ENCODE results near the gene GOLT1B.

Gene GOLT1B

DNA sequence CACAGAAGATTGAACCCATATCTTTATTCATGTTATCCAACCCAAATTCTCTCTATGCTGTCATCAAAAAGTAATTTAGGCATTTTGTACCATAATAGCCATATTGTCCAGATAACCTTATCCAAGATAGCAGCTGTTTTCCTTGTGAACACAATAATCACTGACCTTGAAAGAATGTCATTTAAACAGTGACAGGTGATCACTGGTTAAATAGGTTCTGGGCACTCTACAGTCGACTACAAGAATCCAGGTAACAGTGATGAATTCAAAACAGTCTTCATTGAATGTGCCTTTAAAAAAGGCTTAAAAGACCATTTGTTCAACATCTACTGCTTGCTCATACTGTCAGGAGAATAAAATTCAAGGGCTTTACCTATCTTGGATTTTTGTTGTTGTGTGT lies 20.0 kb downstream of the GOLT1B start:
- TF ChIP-seq, protein P1, sequence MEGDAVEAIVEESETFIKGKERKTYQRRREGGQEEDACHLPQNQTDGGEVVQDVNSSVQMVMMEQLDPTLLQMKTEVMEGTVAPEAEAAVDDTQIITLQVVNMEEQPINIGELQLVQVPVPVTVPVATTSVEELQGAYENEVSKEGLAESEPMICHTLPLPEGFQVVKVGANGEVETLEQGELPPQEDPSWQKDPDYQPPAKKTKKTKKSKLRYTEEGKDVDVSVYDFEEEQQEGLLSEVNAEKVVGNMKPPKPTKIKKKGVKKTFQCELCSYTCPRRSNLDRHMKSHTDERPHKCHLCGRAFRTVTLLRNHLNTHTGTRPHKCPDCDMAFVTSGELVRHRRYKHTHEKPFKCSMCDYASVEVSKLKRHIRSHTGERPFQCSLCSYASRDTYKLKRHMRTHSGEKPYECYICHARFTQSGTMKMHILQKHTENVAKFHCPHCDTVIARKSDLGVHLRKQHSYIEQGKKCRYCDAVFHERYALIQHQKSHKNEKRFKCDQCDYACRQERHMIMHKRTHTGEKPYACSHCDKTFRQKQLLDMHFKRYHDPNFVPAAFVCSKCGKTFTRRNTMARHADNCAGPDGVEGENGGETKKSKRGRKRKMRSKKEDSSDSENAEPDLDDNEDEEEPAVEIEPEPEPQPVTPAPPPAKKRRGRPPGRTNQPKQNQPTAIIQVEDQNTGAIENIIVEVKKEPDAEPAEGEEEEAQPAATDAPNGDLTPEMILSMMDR (IDR thresholded peaks at IDR 0.05; ENCODE audit: insufficient read depth, low read depth, low read length, missing control alignments), result no peak
- no peak for DNase-seq (ENCODE audit: low read depth)
- no peak overlapping the region for H3K4me3 ChIP-seq (ENCODE audit: low read length)

DNA sequence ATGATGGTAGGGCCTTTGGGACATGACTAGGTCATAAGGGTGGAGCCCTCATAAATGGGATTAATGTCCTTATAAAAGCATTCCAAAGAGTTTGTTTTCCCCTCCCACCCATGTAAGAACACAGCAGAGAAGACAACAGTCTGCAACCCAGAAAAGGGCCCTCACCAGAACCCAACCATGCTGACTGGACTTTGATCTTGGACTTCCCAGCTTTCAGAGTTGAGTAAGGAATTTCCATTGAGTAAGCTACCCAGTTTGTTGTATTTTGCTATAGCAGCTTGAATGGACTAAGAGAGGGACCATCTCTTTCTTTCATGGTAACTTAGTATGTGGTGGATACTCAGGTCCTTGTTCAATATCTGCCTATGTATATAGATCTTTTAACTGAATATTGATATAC lies 21.6 kb downstream of the GOLT1B start:
- no peak overlapping the region for H3K4me3 ChIP-seq (ENCODE audit: low read length)
- TF ChIP-seq, protein P1 (IDR thresholded peaks at IDR 0.05; ENCODE audit: insufficient read depth, low read depth, low read length, missing control alignments), result no peak
- no peak for DNase-seq (ENCODE audit: low read depth)

GRCh38 chr12:21526053-21526452 lies 24.5 kb downstream of the GOLT1B start, which contains the start of gene SPX:
Gene SPX, plus strand, starts transcription at chr12:21526296. Its CDS starts 177 bp downstream, at chr12:21526473.
- DNase-seq (ENCODE audit: low read depth), result peak; percentile 85
- TF ChIP-seq, protein P1 (IDR thresholded peaks at IDR 0.05; ENCODE audit: insufficient read depth, low read depth, low read length, missing control alignments), result no peak
- H3K4me3 ChIP-seq (ENCODE audit: low read length), result peak within 1 kb of the TSS; percentile 63

- no peak for DNase-seq (ENCODE audit: low read depth)
- H3K4me3 ChIP-seq (ENCODE audit: low read length), result peak overlapping the region; percentile 63
Measured at GRCh38 chr12:21526721-21527345, 25.2 kb downstream of the GOLT1B start.

DNA sequence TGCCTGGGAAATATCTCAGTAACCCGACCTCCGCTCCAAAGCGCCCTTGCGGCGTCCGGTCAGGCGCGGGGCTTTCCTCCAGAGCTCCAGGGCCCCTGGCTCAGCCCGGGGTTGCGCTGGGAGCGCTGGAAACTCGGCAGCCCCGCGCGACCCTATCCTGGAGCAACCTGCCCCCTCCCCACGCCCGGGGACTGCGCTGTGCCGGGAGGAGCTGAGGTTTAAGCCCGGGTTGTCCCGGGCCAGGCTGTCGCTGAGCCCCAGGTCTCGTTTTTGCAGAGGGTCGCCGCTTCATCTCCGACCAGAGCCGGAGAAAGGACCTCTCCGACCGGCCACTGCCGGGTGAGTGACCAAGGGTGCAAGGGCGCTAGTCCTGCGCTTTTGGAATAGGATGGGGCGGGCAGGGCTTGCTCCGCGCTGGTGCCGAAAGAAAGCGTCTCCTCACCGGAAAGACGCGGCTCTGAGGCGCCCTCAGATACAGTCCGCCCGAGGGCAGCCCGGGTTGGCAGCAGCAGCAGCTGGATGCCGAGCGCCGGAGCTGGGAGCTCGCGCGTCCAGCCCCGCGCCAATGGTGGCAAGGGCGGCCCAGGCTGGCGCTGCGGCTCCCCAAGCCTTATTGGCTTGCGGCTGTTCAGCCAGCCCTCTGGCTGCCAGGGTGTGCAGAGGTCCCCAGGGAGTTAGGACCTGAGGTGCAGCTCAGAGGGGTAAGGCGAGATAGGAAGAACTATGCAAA lies 26.0 kb downstream of the GOLT1B start:
- TF ChIP-seq, protein P1 (IDR thresholded peaks at IDR 0.05; ENCODE audit: insufficient read depth, low read depth, low read length, missing control alignments), result no peak
- H3K4me3 ChIP-seq (ENCODE audit: low read length), result peak overlapping the region; percentile 63
- DNase-seq (ENCODE audit: low read depth), result peak; percentile 80

More at GRCh38 chr12:21526721-21527345, 25.2 kb downstream of the GOLT1B start:
- TF ChIP-seq, protein P1 (IDR thresholded peaks at IDR 0.05; ENCODE audit: insufficient read depth, low read depth, low read length, missing control alignments), result no peak

DNA sequence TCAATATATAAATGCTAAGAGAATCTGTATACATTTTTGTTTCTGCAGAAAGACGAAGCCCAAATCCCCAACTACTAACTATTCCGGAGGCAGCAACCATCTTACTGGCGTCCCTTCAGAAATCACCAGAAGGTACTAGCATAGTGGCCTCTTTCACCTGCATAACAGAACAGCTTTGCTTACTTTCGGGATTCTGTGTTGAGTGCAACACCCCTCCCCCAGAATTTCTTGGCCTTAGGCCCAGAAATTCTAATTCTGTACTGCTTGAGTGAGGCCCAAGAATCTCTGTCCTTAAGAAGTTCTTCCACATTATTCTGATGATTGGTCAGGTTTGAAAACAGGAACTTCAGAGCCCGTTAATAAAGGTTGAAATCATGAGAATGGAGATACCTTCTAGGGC lies 27.4 kb downstream of the GOLT1B start:
- no peak for DNase-seq (ENCODE audit: low read depth)
- no peak overlapping the region for H3K4me3 ChIP-seq (ENCODE audit: low read length)
- TF ChIP-seq, protein P1 (IDR thresholded peaks at IDR 0.05; ENCODE audit: insufficient read depth, low read depth, low read length, missing control alignments), result no peak
